WERI-Rb-1 (cell line): Measurements from ENCODE around the gene SLC1A7.
A peak's percentile ranks its signal among the peaks of the same experiment; 100 is the strongest.

ENCODE experiments used
- DNase-seq: peaks from one replicate; pipeline ENCODE4 v3.0.0-alpha.2; 2020
- H3K27ac ChIP-seq: fragments of 250-450 bp; sonication (Bioruptor Pico); 2 replicates; pipeline ENCODE4 v1.5.1; 2020; ENCODE audit warnings: mild to moderate bottlenecking, moderate library complexity
- H3K27me3 ChIP-seq: fragments of 250-450 bp; sonication (Bioruptor Pico); 2 replicates; pipeline ENCODE4 v1.5.1; 2021; ENCODE audit warnings: mild to moderate bottlenecking, low read depth, moderate library complexity; ENCODE audit not compliant: insufficient read depth, severe bottlenecking
- H3K36me3 ChIP-seq: fragments of 250-450 bp; sonication (Bioruptor Pico); 2 replicates; pipeline ENCODE4 v1.5.1; 2020; ENCODE audit warnings: mild to moderate bottlenecking, moderate library complexity
- H3K4me3 ChIP-seq: 2 replicates; pipeline ENCODE4 v1.5.1; 2011; ENCODE audit warnings: low read depth, mild to moderate bottlenecking, control low read depth, low read length
- H3K9me3 ChIP-seq: fragments of 250-450 bp; sonication (Bioruptor Pico); 2 replicates; pipeline ENCODE4 v1.5.1; 2021; ENCODE audit warnings: mild to moderate bottlenecking, moderate library complexity; ENCODE audit not compliant: severe bottlenecking
- TF ChIP-seq, protein P1 (sequence below): IDR thresholded peaks from 2 replicates; pipeline ENCODE4 v1.5.1; 2011; ENCODE audit warnings: low read depth, mild to moderate bottlenecking, control low read depth, inconsistent platforms, low read length

Gene SLC1A7

DNA sequence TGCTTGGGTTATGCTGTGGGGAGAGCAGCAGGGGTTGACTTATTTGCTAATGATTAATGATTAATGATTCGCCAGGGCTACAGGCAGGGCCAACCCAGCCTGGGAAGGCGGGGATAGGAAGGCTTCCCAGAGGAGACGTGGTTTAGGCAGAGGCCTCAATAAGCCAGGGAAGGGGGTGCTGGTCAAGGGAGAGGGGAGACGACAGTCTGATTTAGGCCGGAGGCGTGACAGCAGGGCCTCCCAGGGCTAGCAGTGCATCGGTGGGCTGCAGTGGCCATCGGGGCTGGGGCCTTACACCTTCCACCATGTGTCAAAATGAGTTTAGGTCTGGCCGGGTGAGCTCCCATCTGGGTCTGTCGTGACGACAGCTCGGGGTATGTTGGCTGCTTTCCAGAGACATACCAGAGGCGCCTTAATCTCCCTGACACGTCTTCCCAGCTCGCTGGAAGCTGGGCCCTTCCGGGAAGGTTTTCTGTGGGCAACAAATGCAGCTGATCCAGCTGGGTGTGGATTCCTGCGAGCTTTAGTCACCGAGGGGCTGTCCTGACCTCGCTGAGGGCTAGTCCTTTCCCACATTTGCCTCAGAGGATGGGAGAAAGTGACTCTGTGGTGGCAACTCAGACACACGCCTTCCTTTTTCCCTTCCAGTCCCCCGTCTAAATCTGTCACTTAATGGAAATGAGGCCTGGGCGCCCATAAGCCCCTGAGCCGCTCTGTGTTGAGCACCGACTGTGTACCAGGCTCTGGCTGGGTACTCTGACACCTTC is 3.7 kb upstream of the SLC1A7 start:
- TF ChIP-seq, protein P1, sequence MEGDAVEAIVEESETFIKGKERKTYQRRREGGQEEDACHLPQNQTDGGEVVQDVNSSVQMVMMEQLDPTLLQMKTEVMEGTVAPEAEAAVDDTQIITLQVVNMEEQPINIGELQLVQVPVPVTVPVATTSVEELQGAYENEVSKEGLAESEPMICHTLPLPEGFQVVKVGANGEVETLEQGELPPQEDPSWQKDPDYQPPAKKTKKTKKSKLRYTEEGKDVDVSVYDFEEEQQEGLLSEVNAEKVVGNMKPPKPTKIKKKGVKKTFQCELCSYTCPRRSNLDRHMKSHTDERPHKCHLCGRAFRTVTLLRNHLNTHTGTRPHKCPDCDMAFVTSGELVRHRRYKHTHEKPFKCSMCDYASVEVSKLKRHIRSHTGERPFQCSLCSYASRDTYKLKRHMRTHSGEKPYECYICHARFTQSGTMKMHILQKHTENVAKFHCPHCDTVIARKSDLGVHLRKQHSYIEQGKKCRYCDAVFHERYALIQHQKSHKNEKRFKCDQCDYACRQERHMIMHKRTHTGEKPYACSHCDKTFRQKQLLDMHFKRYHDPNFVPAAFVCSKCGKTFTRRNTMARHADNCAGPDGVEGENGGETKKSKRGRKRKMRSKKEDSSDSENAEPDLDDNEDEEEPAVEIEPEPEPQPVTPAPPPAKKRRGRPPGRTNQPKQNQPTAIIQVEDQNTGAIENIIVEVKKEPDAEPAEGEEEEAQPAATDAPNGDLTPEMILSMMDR: no peak
- H3K27ac ChIP-seq: peak overlapping the region; percentile 55
- no peaks in the 10 kb centered on the region for H3K27me3 ChIP-seq
- DNase-seq: peak; percentile 92
- peaks cover 1% of the 10 kb centered on the region for H3K36me3 ChIP-seq
- no peaks in the 10 kb centered on the region for H3K9me3 ChIP-seq
- peak overlapping the region; percentile 9 for H3K4me3 ChIP-seq

DNA sequence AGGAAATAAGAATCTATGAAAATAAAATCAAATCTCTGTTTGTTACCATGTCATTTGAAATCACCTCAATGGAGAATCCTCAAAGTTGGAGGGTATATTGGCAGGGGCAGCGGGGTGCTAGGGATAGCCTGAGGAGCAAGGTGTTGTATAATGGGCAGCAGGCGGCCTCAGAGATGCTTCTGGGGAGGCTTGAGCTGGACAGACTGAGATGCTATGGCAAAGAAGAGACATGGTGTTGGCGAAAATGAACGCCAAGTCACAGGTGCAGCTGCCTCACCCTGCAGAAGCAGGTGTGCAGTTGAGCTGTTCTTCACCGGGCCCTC is 3.1 kb upstream of the SLC1A7 start:
- no peaks in the 10 kb centered on the region for H3K9me3 ChIP-seq
- TF ChIP-seq, protein P1: no peak
- no peaks in the 10 kb centered on the region for H3K27me3 ChIP-seq
- peaks cover 7% of the 10 kb centered on the region for H3K36me3 ChIP-seq
- no peak overlapping the region for H3K4me3 ChIP-seq
- DNase-seq: no peak
- peak overlapping the region; percentile 55; the same call in 1 of the 2 replicates for H3K27ac ChIP-seq

DNA sequence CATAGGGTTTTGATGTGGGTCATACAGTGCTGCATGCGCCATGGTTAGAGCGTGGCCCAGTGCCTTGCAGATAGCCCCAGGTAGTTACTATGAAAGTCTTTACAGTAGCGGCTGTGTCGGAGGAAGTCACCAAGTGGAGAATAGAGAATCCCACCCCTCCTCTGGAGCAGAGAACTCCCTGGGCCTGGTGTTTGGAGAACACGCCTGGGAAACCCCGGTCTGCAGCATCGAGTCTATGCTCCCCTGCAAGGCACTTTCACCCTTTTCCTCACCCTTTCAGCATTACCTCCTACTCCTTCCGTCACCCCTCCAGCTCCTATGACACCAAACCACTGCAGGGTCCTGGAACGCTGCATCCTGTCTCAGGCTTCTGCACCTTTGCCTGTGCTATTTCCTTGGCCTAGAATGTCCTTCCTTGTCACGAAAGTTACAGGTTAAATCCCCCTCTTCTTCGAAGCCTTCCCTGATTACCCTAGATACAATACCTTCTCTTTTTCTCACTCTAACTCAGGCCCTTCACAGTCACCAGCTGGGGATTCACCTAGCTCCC is 2.7 kb upstream of the SLC1A7 start:
- DNase-seq: no peak
- Histone ChIP-seq H3K9me3 (no peaks in the 10 kb centered on the region), H3K36me3 (peaks cover 11% of the 10 kb centered on the region), H3K4me3 (no peak overlapping the region), H3K27me3 (no peaks in the 10 kb centered on the region), H3K27ac (peak overlapping the region; percentile 55; the same call in 1 of the 2 replicates)
- TF ChIP-seq, protein P1: no peak

DNA sequence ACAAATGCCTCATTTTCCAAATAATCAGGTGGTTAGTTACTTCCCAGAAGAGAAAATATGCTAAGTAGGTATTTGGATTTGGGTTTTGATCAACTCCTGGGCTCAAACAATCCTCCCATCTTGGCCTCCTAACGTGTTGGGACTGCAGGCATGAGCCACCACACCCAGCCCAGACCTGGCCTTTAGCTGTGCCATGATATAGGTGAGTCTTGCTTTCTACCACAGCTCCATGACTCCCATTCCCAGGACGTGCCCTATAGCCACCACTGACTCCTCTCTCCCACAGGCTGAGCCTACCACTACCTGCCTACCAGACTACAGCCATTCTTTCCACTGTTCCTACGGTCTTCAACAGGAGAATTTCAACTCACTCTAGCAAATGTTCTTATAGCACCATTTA is 1.8 kb upstream of the SLC1A7 start:
- Histone ChIP-seq H3K27me3 (no peaks in the 10 kb centered on the region), H3K9me3 (no peaks in the 10 kb centered on the region), H3K27ac (no peak overlapping the region), H3K36me3 (peaks cover 20% of the 10 kb centered on the region), H3K4me3 (no peak overlapping the region)
- TF ChIP-seq, protein P1: no peak
- no peak for DNase-seq

DNA sequence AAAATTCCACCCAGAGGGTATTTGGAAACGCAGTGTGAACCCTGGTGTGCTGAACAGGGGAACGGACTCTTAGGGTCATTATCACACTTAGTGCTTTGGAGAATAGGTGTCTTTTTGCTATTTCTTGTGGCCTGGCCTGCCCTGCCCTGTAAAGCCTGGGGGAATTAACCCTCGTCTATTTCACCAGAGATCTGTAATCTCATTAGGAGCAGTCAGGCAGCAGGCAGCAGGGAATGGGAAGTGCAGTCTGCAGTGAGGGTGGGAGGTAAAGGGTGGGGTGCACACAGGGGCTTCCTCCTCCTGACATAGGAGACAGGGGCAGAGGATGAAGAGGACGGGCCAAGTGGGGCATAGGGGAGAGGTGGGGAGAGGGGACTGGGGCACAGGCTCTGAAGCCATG is 1.1 kb upstream of the SLC1A7 start:
- Histone ChIP-seq H3K36me3 (peaks cover 27% of the 10 kb centered on the region), H3K4me3 (no peak overlapping the region), H3K27me3 (no peaks in the 10 kb centered on the region), H3K9me3 (no peaks in the 10 kb centered on the region), H3K27ac (peak overlapping the region; percentile 39; the same call in 1 of the 2 replicates)
- TF ChIP-seq, protein P1: no peak
- DNase-seq: peak; percentile 75
